ENCODE results near the gene COL5A1. TPM values are rescaled to one million over a fixed set of nuclear protein-coding genes. Genes with fewer than 3 reads are reported as not detected.

COL5A1 gene
- total RNA-seq, 4 donors from 2014 or later, result 4.0 to 12.8 (median 6.3) TPM

DNA sequence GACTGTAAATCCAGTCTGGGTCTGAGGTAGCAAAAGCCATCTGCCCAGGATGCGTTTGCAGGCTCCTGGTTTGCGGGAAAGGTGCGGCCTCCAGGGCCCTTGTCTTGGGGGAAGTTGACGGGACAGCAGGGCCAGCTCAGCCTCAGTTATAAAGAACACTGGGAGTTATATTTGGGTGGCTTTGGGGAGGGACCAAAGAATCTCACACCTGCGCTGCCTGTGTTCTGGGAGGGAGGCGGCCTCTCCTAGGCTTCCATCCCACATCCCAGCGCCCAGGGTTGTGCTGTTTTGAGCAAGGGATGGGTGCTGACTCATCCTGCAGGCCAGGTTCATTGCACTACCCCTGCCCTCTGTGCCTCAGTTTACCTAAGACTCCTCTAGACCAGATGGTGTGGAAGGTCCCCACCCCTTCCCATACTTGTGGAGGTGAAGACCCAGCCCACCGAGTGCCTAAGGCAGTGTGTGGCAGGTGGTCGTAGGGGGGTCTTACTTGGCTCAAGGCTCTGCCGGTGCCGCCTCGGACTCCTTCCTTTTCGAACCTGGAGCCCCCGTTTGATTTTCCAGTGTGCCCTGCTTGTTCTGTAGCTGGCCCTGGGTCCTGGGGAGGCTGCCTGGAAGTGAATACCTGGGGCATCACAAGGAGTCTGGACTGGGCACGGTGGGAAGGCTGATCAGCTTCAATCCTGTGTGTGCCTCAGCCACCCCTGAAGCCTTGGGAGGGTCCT, 199.7 kb downstream of the COL5A1 start:
- H3K27ac ChIP-seq, result no peak overlapping the region
- no peaks in the 10 kb centered on the region for H3K9me3 ChIP-seq
- WGBS, 2 donors, result 80 to 94% methylated on average over 4 to 7 of the region's 15 CpGs
- H3K4me1 ChIP-seq, result no peaks in the 10 kb centered on the region
- peaks cover 0 to 58% (median 0%) of the 10 kb centered on the region in 3 donors for H3K36me3 ChIP-seq
- no peaks in the 10 kb centered on the region for H3K27me3 ChIP-seq
- DNase-seq, result no peak
- intact Hi-C loops (cut with DNase I), result no loop called here
- H3K4me3 ChIP-seq, result no peak overlapping the region
- TF ChIP-seq, protein P1, sequence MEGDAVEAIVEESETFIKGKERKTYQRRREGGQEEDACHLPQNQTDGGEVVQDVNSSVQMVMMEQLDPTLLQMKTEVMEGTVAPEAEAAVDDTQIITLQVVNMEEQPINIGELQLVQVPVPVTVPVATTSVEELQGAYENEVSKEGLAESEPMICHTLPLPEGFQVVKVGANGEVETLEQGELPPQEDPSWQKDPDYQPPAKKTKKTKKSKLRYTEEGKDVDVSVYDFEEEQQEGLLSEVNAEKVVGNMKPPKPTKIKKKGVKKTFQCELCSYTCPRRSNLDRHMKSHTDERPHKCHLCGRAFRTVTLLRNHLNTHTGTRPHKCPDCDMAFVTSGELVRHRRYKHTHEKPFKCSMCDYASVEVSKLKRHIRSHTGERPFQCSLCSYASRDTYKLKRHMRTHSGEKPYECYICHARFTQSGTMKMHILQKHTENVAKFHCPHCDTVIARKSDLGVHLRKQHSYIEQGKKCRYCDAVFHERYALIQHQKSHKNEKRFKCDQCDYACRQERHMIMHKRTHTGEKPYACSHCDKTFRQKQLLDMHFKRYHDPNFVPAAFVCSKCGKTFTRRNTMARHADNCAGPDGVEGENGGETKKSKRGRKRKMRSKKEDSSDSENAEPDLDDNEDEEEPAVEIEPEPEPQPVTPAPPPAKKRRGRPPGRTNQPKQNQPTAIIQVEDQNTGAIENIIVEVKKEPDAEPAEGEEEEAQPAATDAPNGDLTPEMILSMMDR (IDR thresholded peaks at IDR 0.05), result no peak
- no peak for TF ChIP-seq POLR2A (IDR thresholded peaks at IDR 0.05)

DNA sequence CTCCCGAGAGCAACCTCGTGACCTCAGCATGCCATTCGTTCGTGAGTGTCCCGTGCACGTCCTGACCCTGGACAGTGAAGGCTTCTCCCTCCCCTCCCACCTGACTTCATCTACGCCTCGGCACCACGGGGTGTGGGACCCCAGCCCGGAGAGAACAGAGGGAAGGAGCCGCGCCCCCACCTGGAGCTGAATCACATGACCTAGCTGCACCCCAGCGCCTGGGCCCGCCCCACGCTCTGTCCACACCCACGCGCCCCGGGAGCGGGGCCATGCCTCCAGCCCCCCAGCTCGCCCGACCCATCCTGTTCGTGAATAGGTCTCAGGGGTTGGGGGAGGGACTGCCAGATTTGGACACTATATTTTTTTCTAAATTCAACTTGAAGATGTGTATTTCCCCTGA, 200.7 kb downstream of the COL5A1 start:
- H3K4me1 ChIP-seq, result no peaks in the 10 kb centered on the region
- WGBS, 2 donors, result 77 to 86% methylated on average over 13 to 15 of the region's 22 CpGs
- no peak overlapping the region for H3K27ac ChIP-seq
- intact Hi-C loops (cut with DNase I), result no loop called here
- peaks cover 0 to 48% (median 0%) of the 10 kb centered on the region in 3 donors for H3K36me3 ChIP-seq
- no peaks in the 10 kb centered on the region for H3K9me3 ChIP-seq
- no peak overlapping the region for H3K4me3 ChIP-seq
- no peaks in the 10 kb centered on the region for H3K27me3 ChIP-seq
- DNase-seq, result no peak
- TF ChIP-seq, protein P1 (IDR thresholded peaks at IDR 0.05), result no peak
- no peak for TF ChIP-seq POLR2A (IDR thresholded peaks at IDR 0.05)

DNA sequence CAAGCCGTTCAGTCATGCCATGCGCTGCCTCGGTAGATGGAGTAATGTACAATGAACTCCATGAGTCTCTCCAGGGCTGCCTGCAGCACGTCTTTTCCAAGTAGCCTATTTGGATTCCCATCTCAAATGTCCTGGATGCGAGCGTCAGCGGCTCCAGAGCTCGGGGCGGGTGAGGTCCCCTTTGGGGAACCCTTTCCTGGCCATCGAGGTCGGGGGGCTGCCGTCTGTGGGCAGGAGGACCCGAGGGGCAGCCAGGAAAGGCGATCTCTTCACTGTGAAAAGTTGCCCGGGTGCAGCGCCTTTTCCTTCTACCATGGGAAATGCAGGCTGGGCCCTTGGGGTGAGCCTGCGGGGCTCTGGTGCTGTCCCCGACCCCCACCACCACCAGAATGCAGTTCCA, 202.1 kb downstream of the COL5A1 start:
- Histone ChIP-seq H3K27ac (no peak overlapping the region), H3K4me1 (no peaks in the 10 kb centered on the region), H3K4me3 (no peak overlapping the region), H3K9me3 (peaks cover 0 to 5% (median 0%) of the 10 kb centered on the region in 3 donors), H3K27me3 (no peaks in the 10 kb centered on the region), H3K36me3 (peaks cover 0 to 37% (median 0%) of the 10 kb centered on the region in 3 donors)
- 75 to 82% methylated on average over 7 to 15 of the region's 18 CpGs for WGBS, 2 donors
- DNase-seq, result no peak
- intact Hi-C loops (cut with DNase I), result no loop called here
- no peak for TF ChIP-seq POLR2A (IDR thresholded peaks at IDR 0.05)
- TF ChIP-seq, protein P1 (IDR thresholded peaks at IDR 0.05), result no peak

- Histone ChIP-seq H3K4me1 (no peaks in the 10 kb centered on the region), H3K36me3 (peaks cover 0 to 37% (median 0%) of the 10 kb centered on the region in 3 donors), H3K4me3 (no peak overlapping the region), H3K27ac (no peak overlapping the region), H3K9me3 (peaks cover 0 to 5% (median 0%) of the 10 kb centered on the region in 3 donors), H3K27me3 (no peaks in the 10 kb centered on the region)
- WGBS, 2 donors, result 75 to 76% methylated on average over 6 to 7 of the region's 8 CpGs
- no peak for TF ChIP-seq POLR2A (IDR thresholded peaks at IDR 0.05)
- TF ChIP-seq, protein P1 (IDR thresholded peaks at IDR 0.05), result no peak
- no peak for DNase-seq
- intact Hi-C loops (cut with DNase I), result no loop called here
Observed at GRCh38 chr9:134844821-134845220, 203.2 kb downstream of the COL5A1 start.

- Histone ChIP-seq H3K27me3 (no peaks in the 10 kb centered on the region), H3K4me1 (no peaks in the 10 kb centered on the region), H3K4me3 (no peak overlapping the region), H3K36me3 (peaks cover 0 to 30% (median 0%) of the 10 kb centered on the region in 3 donors), H3K27ac (no peak overlapping the region), H3K9me3 (peaks cover 0 to 13% (median 10%) of the 10 kb centered on the region in 3 donors)
- WGBS, 2 donors, result 80 to 91% methylated on average over 8 to 13 of the region's 16 CpGs
- TF ChIP-seq, protein P1 (IDR thresholded peaks at IDR 0.05), result no peak
- no peak for TF ChIP-seq POLR2A (IDR thresholded peaks at IDR 0.05)
- no peak for DNase-seq
- intact Hi-C loops (cut with DNase I), result no loop called here
Observed at GRCh38 chr9:134846187-134846586, 204.6 kb downstream of the COL5A1 start.

Measured in esophagus squamous epithelium (tissue), 5 donors.